ENCODE data around the gene LRRC8E. TPM values are rescaled to one million over a fixed set of nuclear protein-coding genes. Genes with fewer than 3 reads are reported as not detected.

Gene LRRC8E
- total RNA-seq, 1 donor from 2014 or later = 4.3 TPM

DNA sequence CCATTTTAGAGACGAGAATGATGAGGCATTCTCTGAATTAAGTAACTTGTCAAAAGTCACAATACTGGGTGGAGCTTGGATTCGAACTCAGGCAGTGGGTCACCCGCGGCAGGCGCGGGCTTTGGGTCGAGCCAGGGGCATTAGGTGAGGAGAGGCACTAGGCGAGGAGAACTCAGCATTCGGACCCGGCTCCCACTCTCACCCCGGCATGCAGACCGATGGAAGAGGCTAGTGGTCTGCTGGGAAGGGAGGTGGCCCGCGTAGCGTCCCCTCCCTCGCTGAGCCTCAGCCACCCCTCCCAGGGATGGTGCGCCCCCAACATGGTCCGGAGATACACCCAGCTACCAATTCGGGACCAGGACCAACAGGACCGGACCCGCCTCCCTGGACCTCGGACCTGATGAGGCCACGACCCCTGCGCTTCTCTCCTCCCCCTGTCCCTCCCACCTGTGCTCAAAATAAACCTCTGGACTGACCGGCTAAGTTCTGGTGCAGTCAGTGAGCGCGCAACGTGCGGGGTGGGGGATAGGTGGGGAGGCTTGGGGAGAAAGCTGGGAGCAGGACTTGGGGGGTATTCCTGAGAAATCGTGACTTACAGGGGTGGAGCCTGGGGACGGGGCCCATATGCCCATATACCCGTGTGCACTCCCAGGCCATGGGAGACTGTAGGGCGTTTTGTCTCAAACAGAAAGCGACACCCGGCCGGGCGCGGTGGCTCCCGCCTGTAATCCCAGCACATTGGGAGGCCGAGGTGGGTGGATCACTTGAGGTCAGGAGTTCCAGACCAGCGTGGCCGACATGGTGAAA lies 30.5 kb downstream of the LRRC8E start:
- DNase-seq (ENCODE audit: low spot score) = peak; percentile 93

DNA sequence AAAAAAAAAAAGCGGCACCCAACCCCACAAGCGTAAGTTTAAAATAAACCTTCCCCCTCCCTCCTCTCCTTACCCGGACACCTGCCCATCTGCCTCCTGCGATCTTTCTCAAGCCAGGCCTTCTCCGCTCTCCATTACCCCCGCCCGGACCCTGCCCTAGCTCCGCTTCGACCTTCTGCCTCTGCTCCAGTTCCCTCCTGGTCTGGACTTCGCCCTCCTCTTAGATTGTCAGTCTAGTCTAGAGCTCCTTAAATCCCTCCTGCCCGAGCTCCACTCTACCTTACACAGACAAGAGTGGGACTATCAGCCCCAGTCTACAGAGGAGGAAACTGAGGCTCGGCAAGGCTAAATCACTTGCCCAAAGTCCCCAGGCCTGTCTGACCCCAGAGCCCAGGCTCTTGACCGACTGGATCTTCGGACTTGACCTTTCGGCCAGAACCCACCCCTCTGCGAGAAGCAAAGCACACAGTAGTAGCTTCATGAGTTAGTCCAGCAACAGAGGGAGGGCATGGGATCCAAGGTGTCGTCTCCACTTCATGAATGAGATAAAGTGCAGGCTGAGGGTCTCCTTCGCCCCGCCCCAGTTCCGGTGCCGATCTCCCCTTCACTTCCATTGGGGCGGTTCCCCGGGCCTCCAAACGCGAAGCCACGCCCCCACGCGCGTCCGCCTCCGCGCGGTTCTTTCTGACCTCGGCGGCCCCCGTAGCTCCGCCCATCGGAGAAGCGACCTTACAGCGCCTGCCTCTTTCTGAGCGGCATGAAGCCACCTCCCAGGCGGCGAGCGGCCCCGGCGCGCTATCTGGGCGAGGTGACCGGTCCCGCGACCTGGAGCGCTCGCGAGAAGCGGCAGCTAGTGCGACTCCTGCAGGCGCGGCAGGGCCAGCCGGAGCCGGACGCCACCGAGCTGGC lies 31.6 kb downstream of the LRRC8E start, which contains the start of gene SNAPC2:
SNAPC2 (plus strand) TSS at position 729 of the 909 bp plus-strand sequence; CDS start at position 758, 29 bp downstream.
- ATAC-seq = peak; percentile 58
- DNase-seq (ENCODE audit: low spot score) = peak; percentile 99

More for the DNA sequence above, 30.5 kb downstream of the LRRC8E start:
- ATAC-seq = peak; percentile 47

DNA sequence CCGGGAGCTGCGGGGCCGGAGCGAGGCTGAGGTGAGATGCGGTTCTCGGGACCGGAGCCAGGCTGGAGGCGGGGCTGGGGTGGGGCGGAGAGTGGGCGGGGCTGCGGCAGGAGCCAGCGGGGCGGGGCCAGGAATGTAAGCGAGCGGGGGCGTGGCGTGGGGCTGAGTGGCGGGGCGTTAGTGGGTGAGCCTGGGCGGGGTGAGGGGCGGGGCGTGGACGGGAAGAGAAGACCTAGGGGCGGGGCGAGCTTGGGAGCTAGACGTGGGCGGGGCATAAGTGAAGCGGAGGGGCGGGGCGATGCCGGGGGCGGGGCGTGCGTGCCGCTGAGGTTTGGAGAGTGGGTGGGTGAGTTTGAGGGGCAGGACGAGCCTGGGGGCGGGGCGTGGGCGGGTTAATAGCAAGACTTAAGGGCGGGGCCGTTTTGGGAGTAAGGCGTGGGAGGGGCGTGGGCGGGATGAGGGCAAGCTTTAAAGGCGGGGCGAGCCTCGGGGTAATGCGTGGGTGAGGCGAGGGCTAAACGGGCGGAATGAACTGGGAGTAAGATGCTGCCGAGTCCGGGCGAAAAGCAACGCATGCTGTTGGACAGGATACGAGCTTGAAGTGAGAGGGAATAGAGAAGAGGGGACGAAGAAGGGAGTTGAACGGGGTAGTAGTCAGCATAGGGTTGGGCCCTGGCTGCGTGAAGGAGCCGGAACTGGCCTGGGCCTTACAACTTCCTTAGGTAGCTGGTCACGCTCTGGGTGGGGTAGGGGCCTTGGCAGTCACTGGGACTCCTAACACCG lies 32.4 kb downstream of the LRRC8E start:
- peak; percentile 70 for ATAC-seq
- peak; percentile 100 for DNase-seq (ENCODE audit: low spot score)

DNA sequence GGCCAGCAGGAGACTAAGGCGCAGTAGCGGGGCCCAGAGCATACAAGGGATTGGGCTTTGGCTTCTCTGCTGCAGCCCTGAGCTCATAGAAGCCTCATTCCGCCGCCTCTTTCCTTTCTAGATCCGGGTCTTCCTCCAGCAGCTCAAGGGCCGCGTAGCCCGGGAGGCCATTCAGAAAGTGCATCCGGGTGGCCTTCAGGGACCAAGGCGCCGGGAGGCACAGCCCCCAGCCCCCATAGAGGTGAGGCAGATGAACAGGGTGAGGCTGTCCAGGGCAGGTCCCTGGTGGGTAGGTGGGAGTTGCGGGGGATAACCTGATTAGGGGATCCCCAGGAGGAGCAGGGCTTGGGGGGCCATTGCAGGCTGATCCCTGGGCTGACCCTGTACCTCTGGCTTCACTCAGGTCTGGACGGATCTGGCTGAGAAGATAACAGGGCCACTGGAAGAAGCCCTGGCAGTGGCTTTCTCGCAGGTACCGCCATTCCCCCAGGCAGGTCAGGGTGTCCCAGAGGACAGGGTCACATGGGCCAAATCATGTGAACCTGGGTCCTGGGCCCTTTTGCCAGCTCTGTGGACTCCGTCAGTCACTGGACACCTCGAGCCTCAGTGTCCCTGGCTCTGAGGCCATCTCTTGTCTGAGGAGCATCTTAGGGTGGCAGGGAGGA lies 33.1 kb downstream of the LRRC8E start:
- DNase-seq (ENCODE audit: low spot score) (no peak), ATAC-seq (no peak)

DNA sequence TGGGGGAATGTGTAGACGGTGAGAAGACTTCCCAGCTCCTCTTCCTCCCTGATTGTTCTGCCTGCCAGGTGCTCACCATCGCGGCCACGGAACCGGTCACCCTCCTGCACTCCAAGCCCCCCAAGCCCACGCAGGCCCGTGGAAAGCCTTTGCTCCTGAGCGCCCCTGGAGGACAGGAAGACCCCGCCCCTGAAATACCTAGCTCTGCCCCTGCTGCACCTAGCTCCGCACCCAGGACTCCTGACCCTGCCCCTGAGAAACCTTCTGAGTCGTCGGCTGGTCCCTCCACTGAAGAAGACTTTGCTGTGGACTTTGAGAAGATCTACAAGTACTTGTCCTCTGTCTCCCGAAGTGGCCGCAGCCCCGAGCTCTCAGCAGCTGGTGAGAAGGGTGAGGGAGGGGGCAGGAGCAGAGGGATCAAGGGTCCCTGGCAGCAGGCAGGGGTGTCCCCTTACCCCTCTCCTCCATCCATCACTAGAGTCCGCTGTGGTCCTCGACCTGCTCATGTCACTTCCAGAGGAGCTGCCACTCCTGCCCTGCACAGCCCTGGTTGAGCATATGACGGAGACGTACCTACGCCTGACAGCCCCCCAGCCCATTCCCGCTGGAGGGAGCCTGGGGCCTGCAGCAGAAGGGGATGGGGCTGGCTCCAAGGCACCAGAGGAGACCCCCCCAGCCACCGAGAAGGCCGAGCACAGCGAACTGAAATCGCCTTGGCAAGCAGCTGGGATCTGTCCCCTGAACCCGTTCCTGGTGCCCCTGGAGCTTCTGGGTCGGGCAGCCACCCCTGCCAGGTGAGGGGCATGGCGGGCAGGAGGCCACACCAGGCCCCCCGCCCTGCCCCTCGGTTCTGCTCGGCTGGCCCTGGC lies 33.9 kb downstream of the LRRC8E start:
- ATAC-seq (no peak), DNase-seq (ENCODE audit: low spot score) (no peak)

DNA sequence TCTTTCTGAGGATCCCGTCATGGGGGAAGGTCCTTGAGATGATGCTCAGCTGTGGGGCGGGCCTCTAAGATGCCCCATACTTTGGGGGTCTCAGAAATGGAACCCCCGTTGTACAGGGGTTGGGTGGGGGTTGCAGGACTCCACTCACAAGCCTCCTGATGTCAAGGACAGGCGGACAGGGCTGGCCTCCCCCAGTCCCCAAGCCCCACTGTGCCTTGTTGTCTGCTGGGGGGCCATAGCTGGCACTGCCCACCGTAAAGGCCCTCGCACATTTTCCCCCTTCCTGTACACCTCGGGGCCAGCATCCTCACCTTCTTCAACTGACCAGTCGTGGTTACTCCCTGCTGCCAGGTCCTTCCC lies 34.5 kb downstream of the LRRC8E start:
- ATAC-seq (no peak), DNase-seq (ENCODE audit: low spot score) (no peak)

DNA sequence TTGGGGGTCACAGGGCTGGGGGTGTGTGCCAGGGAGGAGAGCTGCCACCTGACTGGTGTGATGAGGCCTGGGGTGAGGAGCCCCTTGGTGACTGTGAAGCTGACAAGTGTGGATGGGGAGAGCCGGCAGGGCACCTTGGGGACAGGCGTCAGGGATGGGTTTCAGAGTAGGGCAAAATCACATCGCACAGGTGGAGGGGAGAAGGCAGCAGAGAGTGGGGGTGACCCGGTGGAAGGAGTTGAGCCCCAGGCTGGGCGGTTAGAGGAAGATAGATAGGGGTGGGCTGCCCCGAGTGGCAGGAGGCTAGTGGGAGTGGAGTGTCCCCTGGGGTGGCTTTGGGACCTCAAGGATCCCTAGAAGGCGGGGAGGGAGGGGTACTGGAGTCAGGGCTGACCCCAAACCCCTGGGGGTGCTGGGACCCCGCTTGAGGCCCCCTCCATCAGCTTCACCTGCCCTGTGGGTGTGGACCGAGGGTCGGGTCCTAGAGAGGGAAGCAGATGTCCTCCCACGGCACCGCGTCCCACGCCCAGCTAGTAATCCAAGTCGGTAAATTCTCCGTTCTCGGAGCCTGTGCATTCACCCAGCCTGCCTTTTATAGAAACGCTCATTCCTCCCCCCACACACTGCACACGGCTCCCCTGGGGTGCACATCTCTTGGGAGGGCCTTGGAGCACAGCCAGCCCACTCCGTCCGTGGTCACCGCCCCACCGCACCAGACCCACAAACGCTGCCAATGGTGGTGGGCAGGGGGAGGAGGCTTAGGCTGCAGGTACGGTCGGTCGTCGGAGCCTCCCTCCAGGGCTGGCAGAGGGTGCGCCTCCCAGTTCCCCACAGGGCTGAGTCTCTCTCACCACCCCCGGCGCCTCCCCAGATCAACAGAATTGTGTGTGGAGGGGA lies 35.2 kb downstream of the LRRC8E start:
- ATAC-seq (no peak), DNase-seq (ENCODE audit: low spot score) (no peak)

DNA sequence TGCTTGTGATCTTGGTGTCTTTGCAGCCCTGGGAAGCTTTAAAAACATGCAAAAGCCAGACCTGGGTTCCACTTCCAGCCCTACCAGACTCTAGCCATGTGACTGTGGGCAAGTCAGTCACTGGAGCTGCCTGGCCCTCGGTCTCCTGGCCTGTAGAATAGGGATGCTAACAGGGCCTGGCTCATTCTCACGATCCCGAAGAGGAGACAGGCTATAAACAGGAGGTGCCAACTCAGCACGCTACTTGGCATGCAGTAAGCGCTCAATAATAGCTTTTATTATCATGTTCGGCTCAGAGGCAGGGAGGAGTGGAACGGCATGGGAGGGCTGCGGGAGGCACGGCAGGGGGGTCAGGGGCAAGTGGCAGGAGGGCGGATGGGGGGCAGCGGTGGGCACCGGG lies 35.9 kb downstream of the LRRC8E start:
- ATAC-seq (no peak), DNase-seq (ENCODE audit: low spot score) (no peak)

DNA sequence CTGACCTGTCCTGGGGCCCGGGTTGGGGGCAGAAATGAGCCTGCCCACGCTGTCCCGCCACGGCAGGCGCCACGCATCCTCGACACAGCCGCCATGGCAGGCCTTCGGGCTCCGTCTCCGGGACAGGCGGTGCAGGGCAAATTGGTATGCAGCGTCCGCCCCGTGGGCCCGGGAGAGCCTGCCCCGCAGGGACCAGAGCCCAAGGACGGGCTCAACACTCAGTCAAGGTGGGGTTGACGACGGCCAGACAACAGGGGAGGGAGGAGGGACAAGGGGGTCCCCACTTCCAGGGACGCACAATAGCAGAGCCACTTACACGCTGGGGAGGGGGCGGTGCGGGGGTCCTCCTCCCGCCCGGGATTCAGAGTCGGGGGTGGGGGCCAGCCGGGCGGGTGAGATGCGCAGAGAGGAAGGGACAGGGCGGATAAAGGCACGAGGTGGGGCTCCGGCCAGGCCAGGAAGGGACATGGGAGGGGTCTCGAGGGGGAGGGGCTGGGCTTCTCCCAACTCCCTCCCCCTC lies 36.4 kb downstream of the LRRC8E start:
- no peak for ATAC-seq
- no peak for DNase-seq (ENCODE audit: low spot score)

DNA sequence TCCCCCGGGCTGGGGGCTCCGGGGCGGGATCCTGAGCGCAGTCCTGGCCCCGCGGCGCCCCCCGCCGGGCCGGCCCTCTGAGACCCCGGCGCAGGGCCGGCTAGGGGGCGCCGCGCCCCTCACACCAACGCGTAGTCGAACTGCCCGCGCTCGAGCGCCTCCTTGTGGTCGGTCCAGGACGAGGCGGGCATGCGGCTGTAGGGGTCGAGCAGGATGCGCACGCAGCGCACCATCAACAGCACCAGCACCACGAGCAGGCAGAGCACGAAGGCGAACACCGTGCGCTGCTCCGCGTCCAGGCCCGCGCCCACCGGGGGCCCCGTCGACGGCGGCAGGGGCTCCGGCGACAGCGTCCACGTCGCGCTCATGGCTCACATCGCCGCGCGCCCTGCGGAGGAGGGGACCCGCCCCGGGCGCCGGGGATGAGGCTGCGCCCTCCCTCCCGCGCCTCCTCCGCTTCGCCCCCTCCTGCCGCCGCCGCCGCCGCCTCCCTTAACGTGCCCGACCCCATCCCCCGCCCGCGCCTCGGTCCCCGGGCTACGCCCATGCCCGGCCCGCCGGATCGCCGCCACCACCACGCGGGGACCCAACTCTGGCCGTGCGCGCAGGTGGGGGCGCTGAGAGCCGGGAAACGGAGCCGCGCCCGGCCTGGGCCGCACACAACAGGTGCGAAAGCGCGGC lies 37.0 kb downstream of the LRRC8E start:
- no peak for ATAC-seq

DNA sequence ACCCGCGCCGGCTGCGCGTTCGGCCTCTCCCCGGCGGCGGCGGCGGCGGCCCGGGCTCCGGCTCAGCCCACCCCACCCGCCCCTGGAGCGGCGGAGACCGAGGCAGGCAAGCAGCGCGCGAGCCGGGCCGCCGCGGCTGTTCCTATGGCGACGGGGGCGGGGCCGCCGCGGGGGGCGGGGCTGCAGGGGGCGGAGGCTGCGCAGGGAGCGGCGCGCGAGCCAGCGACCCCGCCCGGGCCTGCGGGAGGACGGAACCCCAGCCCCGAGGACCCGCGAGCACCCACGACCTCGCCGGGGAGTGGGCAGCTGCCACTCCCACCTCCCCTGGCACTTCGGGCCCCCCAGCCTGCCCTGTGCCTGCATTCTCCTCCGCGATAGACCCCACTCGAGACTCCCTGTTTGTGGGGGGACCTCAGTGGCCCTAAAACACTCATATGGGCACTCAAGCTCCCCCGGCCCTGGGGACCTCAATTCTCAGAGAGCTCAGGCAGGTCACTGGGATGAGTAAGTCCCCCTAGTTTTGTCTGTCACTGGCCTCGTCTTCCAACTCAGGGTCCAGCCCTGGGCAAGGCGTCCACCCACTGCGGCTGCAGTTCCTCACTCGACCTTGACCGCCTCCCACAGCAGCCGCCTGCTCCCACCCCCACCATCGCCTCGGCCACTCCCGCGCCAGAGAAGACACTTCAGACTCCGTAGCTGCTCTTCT lies 37.9 kb downstream of the LRRC8E start, which contains the start of gene CTXN1:
CTXN1 (minus strand) TSS at position 115 of the 706 bp plus-strand sequence. CDS start 597 bp downstream, outside the sequence.
- peak; percentile 70 for ATAC-seq
- peak; percentile 70 for DNase-seq (ENCODE audit: low spot score)

More for the DNA sequence above, 37.0 kb downstream of the LRRC8E start:
- DNase-seq (ENCODE audit: low spot score) = peak; percentile 65

DNA sequence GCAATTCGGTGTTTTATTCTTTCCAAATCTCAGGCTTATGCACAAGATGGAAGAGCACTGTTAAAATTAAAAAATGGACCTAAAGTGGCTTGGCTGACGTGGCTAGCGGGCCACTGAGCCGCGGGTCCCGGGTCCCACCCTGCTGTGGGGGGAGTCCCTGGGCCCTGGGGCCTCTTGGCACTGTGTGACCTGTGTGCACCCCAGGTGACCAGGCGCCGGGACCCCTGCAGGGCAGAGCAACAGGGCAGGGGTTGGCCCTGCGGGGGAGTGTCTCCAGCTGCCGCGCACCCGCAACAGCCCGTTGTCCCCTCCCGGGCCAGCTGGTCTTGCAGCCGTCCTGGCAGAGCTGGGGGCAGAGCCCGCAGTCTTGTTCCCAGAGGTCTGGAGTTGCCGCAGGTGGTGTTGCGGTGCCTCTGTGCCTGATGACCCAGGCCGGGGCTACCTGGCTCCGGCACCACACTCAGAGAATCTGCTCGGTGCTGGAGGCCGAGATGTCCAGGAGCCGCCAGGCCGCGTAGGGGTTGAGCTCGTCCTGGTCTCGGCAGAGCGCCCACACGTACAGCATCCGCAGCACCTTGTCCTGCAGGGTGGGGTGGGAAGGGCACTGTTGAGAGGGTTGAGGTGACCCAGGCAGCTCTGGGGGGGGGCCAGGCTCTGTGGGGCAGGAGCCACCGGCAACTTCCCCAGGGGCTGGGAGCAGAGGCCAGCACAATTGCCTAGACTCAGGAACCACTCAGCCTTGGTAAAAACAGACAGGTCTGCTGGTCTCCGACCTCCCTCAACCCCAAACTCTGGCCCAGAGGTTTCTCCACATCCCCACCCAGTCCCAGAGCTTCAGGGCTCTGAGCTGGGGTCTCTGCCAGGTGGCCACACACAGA lies 38.7 kb downstream of the LRRC8E start:
- ATAC-seq = no peak
- DNase-seq (ENCODE audit: low spot score) = peak; percentile 50

DNA sequence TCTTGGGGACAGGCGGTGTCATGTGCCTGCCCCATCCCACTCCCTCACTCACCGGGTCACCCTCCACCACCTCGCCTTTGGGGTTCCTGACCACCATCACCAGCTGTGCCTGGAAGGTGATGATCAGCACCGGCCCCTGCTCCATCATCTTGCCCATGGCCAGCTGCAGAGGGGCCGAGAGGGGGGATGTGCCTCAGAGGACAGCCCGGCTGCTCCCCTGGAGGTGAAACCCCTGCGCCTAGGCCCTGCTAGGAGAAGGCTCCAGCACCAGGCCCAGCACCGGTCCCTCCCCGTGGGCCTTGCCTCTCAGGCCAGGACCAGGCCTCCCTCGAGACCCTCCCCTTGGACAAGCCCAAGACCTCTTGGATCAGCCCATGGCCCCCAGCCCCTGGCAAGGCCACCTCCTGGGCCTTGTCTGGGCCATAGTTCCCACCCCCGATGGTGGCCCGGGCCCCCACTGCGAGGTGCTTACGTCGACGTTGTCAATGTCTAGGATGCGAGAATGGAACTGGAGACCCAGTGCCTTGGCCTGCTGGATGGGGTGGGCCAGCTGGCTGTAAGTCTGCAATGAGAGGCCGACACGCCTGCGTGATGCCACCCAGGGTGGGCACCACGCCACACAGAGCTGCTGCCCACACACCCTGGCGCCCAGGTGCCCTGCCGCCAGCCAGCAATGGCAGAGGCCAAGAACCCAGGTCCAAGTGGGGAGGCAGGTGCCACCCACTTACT lies 39.5 kb downstream of the LRRC8E start:
- DNase-seq (ENCODE audit: low spot score) (peak; percentile 48), ATAC-seq (no peak)

DNA sequence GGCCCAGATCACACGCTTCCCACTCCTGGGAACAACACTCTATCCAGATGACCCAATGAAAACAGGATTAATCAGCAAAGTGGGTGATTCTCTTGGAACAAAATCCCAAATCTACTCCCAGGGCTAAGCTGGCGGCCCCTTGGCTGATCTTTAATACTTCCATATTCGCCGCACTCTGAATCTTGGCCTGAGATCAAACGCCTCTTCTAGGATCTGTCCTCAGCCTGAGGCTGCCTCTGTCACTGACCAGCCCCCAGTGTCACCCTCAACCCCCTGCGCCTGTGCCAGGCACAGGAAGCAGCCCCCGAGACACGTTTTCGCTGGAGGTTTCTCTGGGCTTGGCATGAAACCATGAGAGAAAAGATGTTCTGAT lies 40.0 kb downstream of the LRRC8E start:
- ATAC-seq = no peak
- no peak for DNase-seq (ENCODE audit: low spot score)
